ENCODE measurements around the gene PLB1. TPM values are rescaled to one million over a fixed set of nuclear protein-coding genes. Genes with fewer than 3 reads are reported as not detected.

Gene PLB1
- polyA plus RNA-seq, 3 donors, result 1.2 to 1.7 (median 1.4) TPM

- no peak for DNase-seq (ENCODE audit: low read depth in 3 of 3, low spot score in 2 of 3)
Measured at GRCh38 chr2:28623582-28624405, 127.9 kb downstream of the PLB1 start.

- DNase-seq (ENCODE audit: low read depth in 3 of 3, low spot score in 2 of 3), result no peak
Measured at GRCh38 chr2:28624436-28624792, 128.6 kb downstream of the PLB1 start.

- DNase-seq (ENCODE audit: low read depth in 3 of 3, low spot score in 2 of 3), result no peak
Measured at GRCh38 chr2:28624793-28625701, 129.2 kb downstream of the PLB1 start.

GRCh38 chr2:28626376-28626775 is 130.5 kb downstream of the PLB1 start:
- DNase-seq (ENCODE audit: low read depth in 3 of 3, low spot score in 2 of 3), result no peak

GRCh38 chr2:28626891-28627421 is 131.1 kb downstream of the PLB1 start:
- no peak for DNase-seq (ENCODE audit: low read depth in 3 of 3, low spot score in 2 of 3)

- DNase-seq (ENCODE audit: low read depth in 3 of 3, low spot score in 2 of 3), result no peak
Measured at GRCh38 chr2:28627722-28628480, 132.0 kb downstream of the PLB1 start.

GRCh38 chr2:28628506-28628905 is 132.6 kb downstream of the PLB1 start:
- DNase-seq (ENCODE audit: low read depth in 3 of 3, low spot score in 2 of 3), result no peak

- no peak for DNase-seq (ENCODE audit: low read depth in 3 of 3, low spot score in 2 of 3)
Measured at GRCh38 chr2:28628987-28629386, 133.1 kb downstream of the PLB1 start.

- DNase-seq (ENCODE audit: low read depth in 3 of 3, low spot score in 2 of 3), result no peak
Measured at GRCh38 chr2:28629910-28630309, 134.1 kb downstream of the PLB1 start.

- no peak for DNase-seq (ENCODE audit: low read depth in 3 of 3, low spot score in 2 of 3)
Measured at GRCh38 chr2:28630341-28630740, 134.5 kb downstream of the PLB1 start.

GRCh38 chr2:28631514-28632206 is 135.8 kb downstream of the PLB1 start:
- no peak for DNase-seq (ENCODE audit: low read depth in 3 of 3, low spot score in 2 of 3)

GRCh38 chr2:28632791-28633190 is 136.9 kb downstream of the PLB1 start:
- no peak for DNase-seq (ENCODE audit: low read depth in 3 of 3, low spot score in 2 of 3)

- DNase-seq (ENCODE audit: low read depth in 3 of 3, low spot score in 2 of 3), result no peak
Measured at GRCh38 chr2:28633204-28633603, 137.3 kb downstream of the PLB1 start.

- no peak for DNase-seq (ENCODE audit: low read depth in 3 of 3, low spot score in 2 of 3)
Measured at GRCh38 chr2:28633746-28634145, 137.9 kb downstream of the PLB1 start.

GRCh38 chr2:28635191-28635611 is 139.3 kb downstream of the PLB1 start:
- DNase-seq (ENCODE audit: low read depth in 3 of 3, low spot score in 2 of 3), result no peak

GRCh38 chr2:28636491-28636890 is 140.6 kb downstream of the PLB1 start:
- DNase-seq (ENCODE audit: low read depth in 3 of 3, low spot score in 2 of 3), result no peak

GRCh38 chr2:28637066-28638047 is 141.5 kb downstream of the PLB1 start:
- no peak for DNase-seq (ENCODE audit: low read depth in 3 of 3, low spot score in 2 of 3)

- no peak for DNase-seq (ENCODE audit: low read depth in 3 of 3, low spot score in 2 of 3)
Measured at GRCh38 chr2:28638102-28638501, 142.2 kb downstream of the PLB1 start.

GRCh38 chr2:28639092-28639691 is 143.3 kb downstream of the PLB1 start:
- DNase-seq (ENCODE audit: low read depth in 3 of 3, low spot score in 2 of 3), result no peak
